Upper lobe of right lung (tissue), 1 donor: Measurements from ENCODE around the gene IL17F. TPM values are rescaled to one million over a fixed set of nuclear protein-coding genes. Genes with fewer than 3 reads are reported as not detected.

Experiments
- ATAC-seq: fragments of 200-7000 bp; cut with Tn5 transposase; one replicate; pipeline ENCODE4 v1.9.1; 2020; ENCODE audit warnings: mild to moderate bottlenecking, moderate library complexity
- DNase-seq: peaks from one replicate; pipeline ENCODE4 v3.0.0-alpha.2; 2020
- H3K27ac ChIP-seq: fragments of 200-600 bp; one replicate; pipeline ENCODE4 v1.8.0; 2022
- H3K27me3 ChIP-seq: fragments of 200-600 bp; one replicate; pipeline ENCODE4 v1.8.0; 2022; ENCODE audit warnings: mild to moderate bottlenecking
- H3K36me3 ChIP-seq: fragments of 200-600 bp; one replicate; pipeline ENCODE4 v1.8.0; 2022
- H3K4me1 ChIP-seq: fragments of 200-600 bp; one replicate; pipeline ENCODE4 v1.8.0; 2022
- H3K4me3 ChIP-seq: fragments of 200-600 bp; one replicate; pipeline ENCODE4 v1.8.0; 2022; ENCODE audit warnings: mild to moderate bottlenecking
- H3K9me3 ChIP-seq: fragments of 200-600 bp; one replicate; pipeline ENCODE4 v1.8.0; 2022
- CTCF ChIP-seq: fragments of 200-600 bp; IDR thresholded peaks from one replicate; pipeline ENCODE4 v1.8.0; 2022; ENCODE audit warnings: antibody characterized with exemption
- intact Hi-C: fragments of 100-400 bp; cut with DNase I; formaldehyde crosslinking; loops from one replicate; pipeline ENCODE4 v1.11.0; 2022
- total RNA-seq: library from RNA; stranded (reverse); fragmentation: NEBNext Ultra II Directional; extraction: Animal tissue kit (Norgen Biotek cat#: 25700); gene quantifications from one replicate; pipeline ENCODE4 v1.2.1, GENCODE V29; 2021
- donor health status: DM: no; HTN: yes; CAD: no; lungs with severe emphysema.

Gene IL17F
- total RNA-seq, 1 donor from 2014 or later: not detected

- H3K27me3 ChIP-seq: no peaks in the 10 kb centered on the region
- H3K9me3 ChIP-seq: no peaks in the 10 kb centered on the region
- H3K4me3 ChIP-seq: no peak overlapping the region
- no peak for TF ChIP-seq CTCF
- intact Hi-C loops: no loop called here
- DNase-seq: no peak
- ATAC-seq: no peak
- no peaks in the 10 kb centered on the region for H3K36me3 ChIP-seq
- H3K27ac ChIP-seq: no peak overlapping the region
- no peaks in the 10 kb centered on the region for H3K4me1 ChIP-seq
Observed at GRCh38 chr6:52213127-52213526, 31.2 kb downstream of the IL17F start.

GRCh38 chr6:52210227-52210626 lies 34.1 kb downstream of the IL17F start:
- no peak for ATAC-seq
- H3K27ac ChIP-seq: no peak overlapping the region
- no peak for TF ChIP-seq CTCF
- no peaks in the 10 kb centered on the region for H3K36me3 ChIP-seq
- H3K4me1 ChIP-seq: no peaks in the 10 kb centered on the region
- intact Hi-C loops: no loop called here
- H3K9me3 ChIP-seq: no peaks in the 10 kb centered on the region
- no peak for DNase-seq
- H3K4me3 ChIP-seq: no peak overlapping the region
- no peaks in the 10 kb centered on the region for H3K27me3 ChIP-seq

GRCh38 chr6:52209770-52210169 lies 34.5 kb downstream of the IL17F start:
- TF ChIP-seq CTCF: no peak
- intact Hi-C loops: no loop called here
- no peak for DNase-seq

GRCh38 chr6:52208612-52209011 lies 35.7 kb downstream of the IL17F start:
- Histone ChIP-seq H3K36me3 (no peaks in the 10 kb centered on the region), H3K27ac (no peak overlapping the region), H3K27me3 (no peaks in the 10 kb centered on the region), H3K9me3 (no peaks in the 10 kb centered on the region), H3K4me1 (no peaks in the 10 kb centered on the region), H3K4me3 (no peak overlapping the region)
- intact Hi-C loops: no loop called here
- ATAC-seq (no peak), DNase-seq (no peak)
- TF ChIP-seq CTCF: no peak

More at GRCh38 chr6:52209770-52210169, 34.5 kb downstream of the IL17F start:
- Histone ChIP-seq H3K9me3 (no peaks in the 10 kb centered on the region), H3K27ac (no peak overlapping the region), H3K4me3 (no peak overlapping the region), H3K27me3 (no peaks in the 10 kb centered on the region), H3K4me1 (no peaks in the 10 kb centered on the region), H3K36me3 (no peaks in the 10 kb centered on the region)
- no peak for ATAC-seq

GRCh38 chr6:52207066-52207465 lies 37.2 kb downstream of the IL17F start:
- no peaks in the 10 kb centered on the region for H3K27me3 ChIP-seq
- H3K27ac ChIP-seq: no peak overlapping the region
- no peaks in the 10 kb centered on the region for H3K4me1 ChIP-seq
- no peaks in the 10 kb centered on the region for H3K36me3 ChIP-seq
- no peak for TF ChIP-seq CTCF
- ATAC-seq (no peak), DNase-seq (no peak)
- H3K9me3 ChIP-seq: no peaks in the 10 kb centered on the region
- intact Hi-C loops: no loop called here
- H3K4me3 ChIP-seq: no peak overlapping the region

- no peak for DNase-seq
- no peak for TF ChIP-seq CTCF
Observed at GRCh38 chr6:52201493-52201892, 42.8 kb downstream of the IL17F start.

More at GRCh38 chr6:52201493-52201892, 42.8 kb downstream of the IL17F start:
- H3K4me1 ChIP-seq: no peaks in the 10 kb centered on the region
- no peak overlapping the region for H3K4me3 ChIP-seq
- H3K36me3 ChIP-seq: no peaks in the 10 kb centered on the region
- no peaks in the 10 kb centered on the region for H3K27me3 ChIP-seq
- no peak overlapping the region for H3K27ac ChIP-seq
- intact Hi-C loops: no loop called here
- no peaks in the 10 kb centered on the region for H3K9me3 ChIP-seq
- no peak for ATAC-seq
